SU-DHL-6 (cell line): Measurements from ENCODE around the gene IRX4.

Experiments used
- H2AFZ ChIP-seq: fragments of 200-600 bp; sonication (generic); 2 replicates; pipeline ENCODE4 v1.6.1; 2014; ENCODE audit warnings: low read depth, mild to moderate bottlenecking, moderate library complexity, mixed read lengths, antibody characterized with exemption, low read length; ENCODE audit not compliant: severe bottlenecking
- H3F3A ChIP-seq: fragments of 200-600 bp; shearing (Covaris generic); 2 replicates; pipeline ENCODE4 v1.6.0; 2016; ENCODE audit warnings: antibody characterized with exemption, mild to moderate bottlenecking; ENCODE audit not compliant: insufficient read depth
- H3K27ac ChIP-seq: fragments of 200-600 bp; sonication (generic); 2 replicates; pipeline ENCODE4 v1.5.1; 2016; ENCODE audit warnings: low read depth, mild to moderate bottlenecking, low read length, moderate library complexity, mixed read lengths
- H3K27me3 ChIP-seq: fragments of 200-600 bp; sonication (generic), shearing (Covaris generic); 2 replicates; pipeline ENCODE4 v1.6.0; 2014; ENCODE audit warnings: mild to moderate bottlenecking, low read length
- H3K36me3 ChIP-seq: fragments of 200-600 bp; sonication (generic); 2 replicates; pipeline ENCODE4 v1.6.1; 2014; ENCODE audit warnings: mild to moderate bottlenecking, low read length, mixed read lengths
- H3K4me2 ChIP-seq: fragments of 300-600, 200-600 bp; shearing (Covaris generic), sonication (generic); 2 replicates; pipeline ENCODE4 v1.6.0; 2014; ENCODE audit warnings: low read length, low read depth, mild to moderate bottlenecking; ENCODE audit not compliant: poor library complexity, severe bottlenecking
- H3K4me3 ChIP-seq: fragments of 200-600 bp; sonication (generic); 2 replicates; pipeline ENCODE4 v1.5.1; 2014; ENCODE audit warnings: antibody characterized with exemption, low read length, mild to moderate bottlenecking, mixed read lengths; ENCODE audit not compliant: insufficient read depth, poor library complexity, severe bottlenecking
- H3K79me2 ChIP-seq: fragments of 200-600 bp; sonication (generic); 2 replicates; pipeline ENCODE4 v1.6.1; 2014; ENCODE audit warnings: mild to moderate bottlenecking, low read length, moderate library complexity; ENCODE audit not compliant: insufficient read depth
- H3K9ac ChIP-seq: fragments of 200-600 bp; sonication (generic); 2 replicates; pipeline ENCODE4 v1.7.0; 2014; ENCODE audit warnings: mild to moderate bottlenecking, low read length
- H3K9me2 ChIP-seq: fragments of 200-600 bp; sonication (generic); replicated peaks from 2 replicates; pipeline ENCODE4 v1.6.1; 2014; ENCODE audit warnings: low read length; ENCODE audit not compliant: insufficient read depth
- H3K9me3 ChIP-seq: fragments of 200-600 bp; sonication (generic); 2 replicates; pipeline ENCODE4 v1.6.1; 2014; ENCODE audit warnings: low read length, mixed read lengths; ENCODE audit not compliant: insufficient read depth
- H4K20me1 ChIP-seq: fragments of 200-600 bp; sonication (generic); 2 replicates; pipeline ENCODE4 v1.6.1; 2014; ENCODE audit warnings: low read depth, mild to moderate bottlenecking, antibody characterized with exemption, low read length, moderate library complexity, mixed read lengths
- CTCF ChIP-seq: fragments of 200-600 bp; sonication (generic); IDR thresholded peaks from one replicate; pipeline ENCODE4 v1.5.1; 2017; ENCODE audit warnings: antibody characterized with exemption, mild to moderate bottlenecking, low read length, moderate library complexity; ENCODE audit not compliant: insufficient read depth, poor library complexity, severe bottlenecking
- EZH2phosphoT487 ChIP-seq: fragments of 200-600 bp; sonication (generic), shearing (Covaris generic); conservative IDR thresholded peaks from 2 replicates; pipeline ENCODE4 v1.6.1; 2018; ENCODE audit warnings: mild to moderate bottlenecking, antibody characterized with exemption, low read length, moderate library complexity, mixed read lengths

IRX4 gene

GRCh38 chr5:1852324-1852947 is 30.3 kb downstream of the IRX4 start:
- H3K27me3 ChIP-seq: no peaks in the 10 kb centered on the region
- H3K27ac ChIP-seq: no peak overlapping the region

GRCh38 chr5:1851290-1851934 is 31.3 kb downstream of the IRX4 start:
- H3K4me2 ChIP-seq: no peak overlapping the region
- H3K4me3 ChIP-seq: no peak overlapping the region
- H3K9me3 ChIP-seq: no peaks in the 10 kb centered on the region
- no peaks in the 10 kb centered on the region for H4K20me1 ChIP-seq
- no peak overlapping the region for H2AFZ ChIP-seq
- H3K9me2 ChIP-seq: no peaks in the 10 kb centered on the region
- H3F3A ChIP-seq: no peaks in the 10 kb centered on the region
- no peaks in the 10 kb centered on the region for H3K27me3 ChIP-seq
- H3K79me2 ChIP-seq: no peaks in the 10 kb centered on the region
- no peak overlapping the region for H3K9ac ChIP-seq
- no peak overlapping the region for H3K27ac ChIP-seq
- H3K36me3 ChIP-seq: no peaks in the 10 kb centered on the region
- no peak for TF ChIP-seq EZH2phosphoT487
- TF ChIP-seq CTCF: no peak

More at GRCh38 chr5:1852324-1852947, 30.3 kb downstream of the IRX4 start:
- Histone ChIP-seq H3K79me2 (no peaks in the 10 kb centered on the region), H3K9me3 (no peaks in the 10 kb centered on the region), H2AFZ (no peak overlapping the region), H3K9me2 (no peaks in the 10 kb centered on the region), H3K4me2 (no peak overlapping the region), H4K20me1 (no peaks in the 10 kb centered on the region), H3K9ac (no peak overlapping the region), H3K36me3 (no peaks in the 10 kb centered on the region), H3K4me3 (no peak overlapping the region), H3F3A (no peaks in the 10 kb centered on the region)
- TF ChIP-seq EZH2phosphoT487 (no peak), CTCF (no peak)

GRCh38 chr5:1850324-1851154 is 32.2 kb downstream of the IRX4 start:
- Histone ChIP-seq H3K27me3 (no peaks in the 10 kb centered on the region), H2AFZ (no peak overlapping the region), H4K20me1 (no peaks in the 10 kb centered on the region), H3K9me2 (no peaks in the 10 kb centered on the region), H3K79me2 (no peaks in the 10 kb centered on the region), H3F3A (no peaks in the 10 kb centered on the region), H3K27ac (no peak overlapping the region), H3K36me3 (no peaks in the 10 kb centered on the region), H3K9ac (no peak overlapping the region), H3K4me3 (no peak overlapping the region), H3K4me2 (no peak overlapping the region), H3K9me3 (no peaks in the 10 kb centered on the region)
- TF ChIP-seq EZH2phosphoT487 (no peak), CTCF (no peak)
